HCT116 (cell line): ENCODE results near the gene F11.

Experiments
- CTCF ChIP-seq, 3 experiments: fragments of 200-600 bp in 1 of 3; sonication (generic) in 1 of 3; IDR thresholded peaks in 2 of 3; conservative IDR thresholded peaks in 1 of 3; 2 replicates each; pipeline ENCODE4 v1.5.1; 2012 to 2017; ENCODE audit warnings: low read depth in 2 of 3, low read length in 2 of 3, antibody characterized with exemption in 1 of 3, borderline replicate concordance in 1 of 3, control low read depth in 1 of 3, mild to moderate bottlenecking in 1 of 3, mixed read lengths in 1 of 3, mixed run types in 1 of 3, moderate library complexity in 1 of 3; ENCODE audit not compliant: insufficient read depth in 1 of 3
- EGR1 ChIP-seq: IDR thresholded peaks from 2 replicates; pipeline ENCODE4 v1.6.1; 2012; ENCODE audit warnings: low read depth
- ELF1 ChIP-seq: IDR thresholded peaks from 2 replicates; pipeline ENCODE4 v1.6.1; 2012; ENCODE audit warnings: low read depth, borderline replicate concordance
- JUND ChIP-seq: IDR thresholded peaks from 2 replicates; pipeline ENCODE4 v1.6.1; 2012
- POLR2A ChIP-seq: IDR thresholded peaks from 2 replicates; pipeline ENCODE4 v1.7.0; 2011; ENCODE audit warnings: borderline replicate concordance; ENCODE audit not compliant: insufficient read depth, insufficient read length; ENCODE audit errors: extremely low read depth
- POLR2AphosphoS5 ChIP-seq: IDR thresholded peaks from 2 replicates; pipeline ENCODE4 v1.6.1; 2011; ENCODE audit warnings: mild to moderate bottlenecking, low read depth, low read length, moderate library complexity
- REST ChIP-seq: IDR thresholded peaks from 2 replicates; pipeline ENCODE4 v1.6.1; 2012; ENCODE audit warnings: low read depth

DNA sequence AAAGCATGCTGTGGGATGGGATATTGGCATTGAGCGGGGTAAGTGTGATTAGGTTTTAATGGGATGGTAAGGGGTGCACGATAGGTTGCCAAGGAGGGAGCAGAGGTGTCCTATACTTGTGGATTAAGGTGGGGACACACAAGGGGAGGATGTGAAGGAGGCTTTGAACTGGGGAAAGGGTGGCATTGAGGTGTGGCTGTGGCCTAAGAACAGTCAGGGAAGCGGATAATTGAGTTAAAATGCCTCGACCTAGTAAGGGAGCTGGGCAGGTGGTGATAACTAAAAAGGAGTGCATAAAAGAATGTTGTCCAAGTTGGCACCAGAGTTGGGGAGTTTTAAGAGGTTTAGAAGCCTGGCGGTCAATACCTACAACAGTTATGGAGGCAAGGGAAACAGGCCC lies 21.2 kb upstream of the F11 start:
- TF ChIP-seq CTCF (IDR thresholded peaks at IDR 0.05 in 2 of 3, conservative IDR thresholded peaks at IDR 0.05 in 1 of 3; ENCODE audit: borderline replicate concordance in 1 of 3, insufficient read depth in 1 of 3, low read depth in 2 of 3, low read length in 2 of 3) (no peak), POLR2A (no peak), ELF1 (no peak), REST (no peak), POLR2AphosphoS5 (no peak), EGR1 (no peak), JUND (no peak)
